Tibial nerve (tissue), 3 donors: Measurements from ENCODE around the gene MRPL53.

ENCODE experiments used
- CTCF ChIP-seq, 5 experiments: fragments of 200-600 bp in 3 of 5; fragments of 450-650 bp in 2 of 5; sonication (generic) in 3 of 5; IDR thresholded peaks; one replicate each; pipeline ENCODE4 v1.5.1; 2016 to 2019; ENCODE audit warnings: antibody characterized with exemption in 5 of 5, mild to moderate bottlenecking in 3 of 5, moderate library complexity in 2 of 5
- POLR2A ChIP-seq, 2 donors: fragments of 450-650 bp; IDR thresholded peaks; one replicate each; pipeline ENCODE4 v1.6.1; 2017; ENCODE audit warnings: antibody characterized with exemption in 2 of 2, mild to moderate bottlenecking in 2 of 2, moderate library complexity in 2 of 2

DNA sequence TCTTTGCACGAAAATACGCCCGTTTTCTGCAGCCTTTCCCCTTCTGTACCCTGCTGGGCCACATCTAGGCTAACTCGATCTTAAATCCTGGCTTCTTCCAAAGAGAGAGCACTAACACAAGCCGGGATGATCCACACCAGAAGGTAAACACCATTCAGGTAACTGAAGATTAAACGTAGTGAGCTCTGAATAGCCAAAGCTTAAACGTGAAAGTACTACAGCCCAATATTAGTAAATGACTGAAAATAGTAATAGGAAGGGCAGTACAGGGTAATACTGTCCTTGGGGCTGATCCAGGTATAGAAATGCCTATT, 422 bp upstream of the MRPL53 start:
- TF ChIP-seq CTCF (IDR thresholded peaks at IDR 0.05) (no peak), POLR2A (IDR thresholded peaks at IDR 0.05) (no peak)
